GM10266 (cell line): Measurements from ENCODE around the gene DNAJC28.

Experiments used
- DNase-seq: peaks from one replicate; pipeline ENCODE4 v3.0.0; 2012; ENCODE audit errors: extremely low spot score
- CTCF ChIP-seq: IDR thresholded peaks from 2 replicates; pipeline ENCODE4 v1.5.1; 2012; ENCODE audit warnings: mild to moderate bottlenecking, low read depth; ENCODE audit not compliant: control insufficient read depth, insufficient read depth; ENCODE audit errors: missing control alignments

Gene DNAJC28

GRCh38 chr21:33487996-33488395, 3.5 kb downstream of the DNAJC28 start:
- DNase-seq = no peak
- no peak for TF ChIP-seq CTCF

GRCh38 chr21:33481314-33481943, 10.1 kb downstream of the DNAJC28 start:
- TF ChIP-seq CTCF = no peak
- DNase-seq = no peak

- TF ChIP-seq CTCF = no peak
- no peak for DNase-seq
Observed at GRCh38 chr21:33480481-33481103, 10.9 kb downstream of the DNAJC28 start.

GRCh38 chr21:33479679-33480480, 11.6 kb downstream of the DNAJC28 start, which contains the start of gene TMEM50B:
TMEM50B (minus strand) TSS chr21:33479974; CDS start chr21:33468885, 11,089 bp downstream.
- peak; percentile 34 for TF ChIP-seq CTCF
- peak; percentile 98 for DNase-seq

GRCh38 chr21:33478935-33479678, 12.4 kb downstream of the DNAJC28 start:
- DNase-seq = peak; percentile 62
- TF ChIP-seq CTCF = peak; percentile 36

- TF ChIP-seq CTCF = no peak
- DNase-seq = no peak
Observed at GRCh38 chr21:33478182-33478581, 13.3 kb downstream of the DNAJC28 start.
